OCI-LY7 (cell line): ENCODE measurements around the gene HS3ST4.

Experiments
- CTCF ChIP-seq: fragments of 200-600 bp; sonication (generic); conservative IDR thresholded peaks from 2 replicates; pipeline ENCODE4 v1.5.1; 2014; ENCODE audit warnings: mild to moderate bottlenecking, antibody characterized with exemption, low read length, moderate library complexity, mixed read lengths
- EZH2phosphoT487 ChIP-seq: fragments of 200-600 bp; sonication (generic); IDR thresholded peaks from 2 replicates; pipeline ENCODE4 v1.6.1; 2018; ENCODE audit warnings: low read depth, borderline replicate concordance, mild to moderate bottlenecking, mixed run types, antibody characterized with exemption, low read length, moderate library complexity, mixed read lengths

- no peak for TF ChIP-seq EZH2phosphoT487
- no peak for TF ChIP-seq CTCF
Measured at GRCh38 chr16:25896411-25896810, 204.7 kb downstream of the HS3ST4 start.
